Dedifferentiated amniotic fluid mesenchymal stem cell (primary cell): ENCODE measurements around the gene PCYT1A.
"Not testable (repeated sequence)": the region's sequence is repeated elsewhere in the genome, so short reads cannot be mapped to it uniquely, and the experiment has no call there.

Experiments used
- DNase-seq: peaks from one replicate; pipeline ENCODE4 v3.0.0-alpha.2; 2016; ENCODE audit errors: extremely low spot score

Gene PCYT1A

DNA sequence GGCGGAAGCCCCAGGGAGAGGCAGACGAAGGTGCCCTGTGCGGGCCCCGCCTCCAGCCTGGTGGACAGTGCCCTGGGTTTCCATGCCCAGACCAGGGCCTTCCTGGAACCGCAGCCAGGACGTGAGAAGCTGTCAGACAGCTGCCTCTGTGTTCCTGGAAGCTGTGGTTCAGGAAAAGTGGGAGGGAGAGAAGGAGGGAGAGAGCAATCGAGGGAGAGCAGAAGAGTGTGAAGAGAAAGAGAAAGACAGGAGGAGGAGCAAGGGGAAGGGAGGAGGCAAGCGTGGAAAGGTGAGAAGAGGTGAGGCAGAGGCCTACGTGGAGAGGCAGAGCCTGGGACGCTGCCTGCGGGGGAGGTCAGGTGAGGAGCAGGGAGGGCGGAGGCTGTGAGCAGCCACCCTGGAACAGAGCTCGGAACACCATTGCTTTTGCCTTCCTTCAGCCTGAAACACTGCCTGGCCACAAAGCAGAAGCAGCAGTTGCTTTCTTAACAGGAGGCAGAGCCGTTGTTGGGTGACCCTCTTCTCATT lies 94.9 kb downstream of the PCYT1A start:
- DNase-seq: no peak

GRCh38 chr3:196192036-196192523 lies 95.4 kb downstream of the PCYT1A start:
- no peak for DNase-seq

- no peak for DNase-seq
Measured at GRCh38 chr3:196189566-196190347, 97.8 kb downstream of the PCYT1A start.

- DNase-seq: no peak
Measured at GRCh38 chr3:196186651-196187573, 100.6 kb downstream of the PCYT1A start.

DNA sequence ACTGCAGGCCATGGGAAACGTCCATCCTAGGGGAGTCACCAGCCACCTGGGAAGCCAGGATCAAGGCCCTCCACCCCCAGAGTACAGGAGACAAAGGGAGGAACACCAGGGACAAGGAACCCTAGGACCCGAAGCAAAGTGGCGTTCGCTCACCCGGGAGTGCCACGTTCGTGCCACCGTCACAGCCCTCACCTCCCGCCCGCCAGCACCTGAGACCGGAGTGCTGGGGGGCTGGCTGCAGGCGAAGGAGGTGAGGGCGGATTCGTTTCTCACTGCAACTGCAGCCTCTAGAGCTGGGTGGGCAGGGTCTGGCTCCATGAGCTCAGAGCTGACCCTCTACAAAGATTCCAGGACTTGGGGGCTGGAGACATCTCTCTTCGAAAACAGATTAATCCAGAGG lies 102.6 kb downstream of the PCYT1A start:
- no peak for DNase-seq

GRCh38 chr3:196184169-196184432 lies 103.4 kb downstream of the PCYT1A start:
- not testable (repeated sequence) for DNase-seq

- no peak for DNase-seq
Measured at GRCh38 chr3:196181127-196181546, 106.4 kb downstream of the PCYT1A start.

DNA sequence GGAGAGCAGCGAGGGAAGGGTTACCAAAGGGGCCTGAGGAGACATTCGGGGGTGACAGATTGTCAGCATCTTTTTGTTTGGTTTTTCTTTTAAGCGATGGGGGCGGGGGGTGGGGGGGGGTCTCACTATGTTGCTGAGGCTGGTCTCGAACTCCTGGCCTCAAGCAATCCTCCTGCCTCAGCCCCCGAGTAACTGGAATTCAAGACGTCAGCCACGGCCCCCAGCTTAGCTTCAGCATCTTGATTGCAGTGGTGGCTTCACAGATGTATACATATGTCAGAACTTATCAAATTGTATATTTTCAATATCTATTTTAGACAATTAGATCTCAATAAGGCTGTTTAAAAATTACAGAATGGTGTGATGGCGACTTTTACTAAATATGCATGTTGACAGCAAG lies 107.2 kb downstream of the PCYT1A start:
- DNase-seq: no peak
